Lower lobe of right lung (tissue), 2 donors: ENCODE measurements around the gene SDF4. TPM values are rescaled to one million over a fixed set of nuclear protein-coding genes. Genes with fewer than 3 reads are reported as not detected.

ENCODE experiments used
- ATAC-seq, 2 donors: fragments of 200-7000 bp; cut with Tn5 transposase; one replicate each; pipeline ENCODE4 v1.9.1; 2020 to 2022; ENCODE audit warnings: mild to moderate bottlenecking in 2 of 2, moderate library complexity in 2 of 2
- DNase-seq: peaks from one replicate; pipeline ENCODE4 v3.0.0-alpha.2; 2020
- H3K27ac ChIP-seq: fragments of 200-600 bp; one replicate; pipeline ENCODE4 v1.8.0; 2022
- H3K27me3 ChIP-seq: fragments of 200-600 bp; one replicate; pipeline ENCODE4 v1.8.0; 2022; ENCODE audit warnings: low read depth
- H3K36me3 ChIP-seq: fragments of 200-600 bp; one replicate; pipeline ENCODE4 v1.8.0; 2022; ENCODE audit warnings: mild to moderate bottlenecking
- H3K4me1 ChIP-seq: fragments of 200-600 bp; one replicate; pipeline ENCODE4 v1.8.0; 2022
- H3K4me3 ChIP-seq: fragments of 200-600 bp; one replicate; pipeline ENCODE4 v1.8.0; 2022; ENCODE audit warnings: mild to moderate bottlenecking
- H3K9me3 ChIP-seq: fragments of 200-600 bp; one replicate; pipeline ENCODE4 v1.8.0; 2022
- CTCF ChIP-seq: fragments of 200-600 bp; IDR thresholded peaks from one replicate; pipeline ENCODE4 v1.8.0; 2022; ENCODE audit warnings: antibody characterized with exemption, mild to moderate bottlenecking
- intact Hi-C: fragments of 100-400 bp; cut with DNase I; formaldehyde crosslinking; loops from one replicate; pipeline ENCODE4 v1.11.0; 2022
- total RNA-seq: library from RNA; stranded (reverse); fragmentation: NEBNext Ultra II Directional; extraction: Animal tissue kit (Norgen Biotek cat#: 25700); gene quantifications from one replicate; pipeline ENCODE4 v1.2.1, GENCODE V29; 2021
- donor health status: DM: no; HTN: yes; CAD: no; lungs with severe emphysema.

Gene SDF4
- total RNA-seq, 1 donor from 2014 or later = 127 TPM

DNA sequence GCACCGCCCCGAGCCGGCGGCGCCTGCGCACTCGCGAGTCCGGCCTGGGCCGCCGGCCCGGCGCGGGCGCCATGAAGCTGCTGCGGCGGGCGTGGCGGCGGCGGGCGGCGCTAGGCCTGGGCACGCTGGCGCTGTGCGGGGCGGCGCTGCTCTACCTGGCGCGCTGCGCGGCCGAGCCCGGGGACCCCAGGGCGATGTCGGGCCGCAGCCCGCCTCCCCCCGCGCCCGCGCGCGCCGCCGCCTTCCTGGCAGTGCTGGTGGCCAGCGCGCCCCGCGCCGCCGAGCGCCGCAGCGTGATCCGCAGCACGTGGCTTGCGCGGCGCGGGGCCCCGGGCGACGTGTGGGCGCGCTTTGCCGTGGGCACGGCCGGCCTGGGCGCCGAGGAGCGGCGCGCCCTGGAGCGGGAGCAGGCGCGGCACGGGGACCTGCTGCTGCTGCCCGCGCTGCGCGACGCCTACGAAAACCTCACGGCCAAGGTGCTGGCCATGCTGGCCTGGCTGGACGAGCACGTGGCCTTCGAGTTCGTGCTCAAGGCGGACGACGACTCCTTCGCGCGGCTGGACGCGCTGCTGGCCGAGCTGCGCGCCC lies 501 bp upstream of the SDF4 start, which contains the start of gene B3GALT6:
B3GALT6 (plus strand) TSS at position 30 of the 588 bp plus-strand sequence; CDS start at position 72, 42 bp downstream.
- ATAC-seq = no peak

GRCh38 chr1:1230656-1231399 lies 973 bp downstream of the SDF4 start:
- no peaks in the 10 kb centered on the region for H3K9me3 ChIP-seq
- no peak for TF ChIP-seq CTCF
- H3K4me1 ChIP-seq = peaks cover 31% of the 10 kb centered on the region
- peak overlapping the region; percentile 99 for H3K4me3 ChIP-seq
- intact Hi-C loops = no loop called here
- H3K27me3 ChIP-seq = no peaks in the 10 kb centered on the region
- DNase-seq = no peak
- ATAC-seq = peak in 1 of 2 donors; percentile 5
- peak overlapping the region; percentile 92 for H3K27ac ChIP-seq
- peaks cover 34% of the 10 kb centered on the region for H3K36me3 ChIP-seq

More for the DNA sequence above, 501 bp upstream of the SDF4 start, which contains the start of gene B3GALT6:
- Histone ChIP-seq H3K4me1 (peaks cover 33% of the 10 kb centered on the region), H3K9me3 (no peaks in the 10 kb centered on the region), H3K36me3 (peaks cover 19% of the 10 kb centered on the region), H3K27ac (peak within 1 kb of the TSS; percentile 92), H3K27me3 (peaks cover 6% of the 10 kb centered on the region), H3K4me3 (peak within 1 kb of the TSS; percentile 99)
- intact Hi-C loops = no loop called here
- no peak for TF ChIP-seq CTCF
- peak; percentile 60 for DNase-seq

- TF ChIP-seq CTCF = no peak
- intact Hi-C loops = no loop called here
- peaks cover 31% of the 10 kb centered on the region for H3K4me1 ChIP-seq
These were observed 2.0 kb downstream of the SDF4 start for GRCh38 chr1:1229770-1230169.

GRCh38 chr1:1228596-1229321 lies 3.0 kb downstream of the SDF4 start:
- Histone ChIP-seq H3K27ac (no peak overlapping the region), H3K4me1 (peaks cover 31% of the 10 kb centered on the region), H3K9me3 (no peaks in the 10 kb centered on the region), H3K36me3 (peaks cover 50% of the 10 kb centered on the region), H3K27me3 (no peaks in the 10 kb centered on the region), H3K4me3 (no peak overlapping the region)
- TF ChIP-seq CTCF = no peak
- ATAC-seq (no peak), DNase-seq (no peak)
- intact Hi-C loops = no loop called here

More at GRCh38 chr1:1229770-1230169, 2.0 kb downstream of the SDF4 start:
- no peaks in the 10 kb centered on the region for H3K9me3 ChIP-seq
- H3K36me3 ChIP-seq = peaks cover 43% of the 10 kb centered on the region
- peak overlapping the region; percentile 99 for H3K4me3 ChIP-seq
- ATAC-seq (no peak), DNase-seq (no peak)
- H3K27ac ChIP-seq = no peak overlapping the region
- H3K27me3 ChIP-seq = no peaks in the 10 kb centered on the region

- Histone ChIP-seq H3K27me3 (no peaks in the 10 kb centered on the region), H3K27ac (no peak overlapping the region), H3K9me3 (no peaks in the 10 kb centered on the region), H3K4me1 (peaks cover 28% of the 10 kb centered on the region), H3K36me3 (peaks cover 56% of the 10 kb centered on the region), H3K4me3 (no peak overlapping the region)
- no peak for ATAC-seq
- DNase-seq = no peak
- TF ChIP-seq CTCF = no peak
- intact Hi-C loops = no loop called here
These were observed 3.6 kb downstream of the SDF4 start for GRCh38 chr1:1228187-1228586.
